ENCODE data around the gene RFC1. TPM values are rescaled to one million over a fixed set of nuclear protein-coding genes. Genes with fewer than 3 reads are reported as not detected.

Gene RFC1
- total RNA-seq, 1 experiment from 2014 or later: 65.7 TPM

DNA sequence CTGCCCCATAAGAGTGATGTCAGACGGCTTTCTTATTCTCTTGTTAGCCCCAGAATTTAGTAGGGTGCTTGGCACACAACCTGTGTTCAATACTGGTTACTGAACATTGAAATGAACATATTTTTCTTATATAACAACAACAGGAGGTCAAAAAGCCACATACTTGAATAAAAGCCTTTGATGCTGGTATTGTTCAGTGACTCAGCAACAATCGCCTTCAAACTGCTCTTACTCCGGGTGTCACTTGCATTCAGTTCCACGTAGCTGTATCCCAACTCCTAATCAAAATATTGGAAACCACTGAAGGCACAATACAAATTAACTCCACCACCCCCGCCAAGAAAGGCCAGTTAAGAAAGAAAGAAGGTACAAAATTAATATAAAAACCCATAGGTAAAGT is 61.5 kb downstream of the RFC1 start:
- peaks cover 24% of the 10 kb centered on the region for H3K36me3 ChIP-seq (ENCODE audit: low read depth)
- CTCF ChIA-PET: interaction anchor here (0.6 kb wide), 1 partner anchor 1467 kb away, joined by 3 read pairs; no protein-coding TSS in a partner anchor
- no peak overlapping the region for H3K4me2 ChIP-seq
- H3K4me3 ChIP-seq: no peak overlapping the region
- no TSS peak for BruUV-seq (replicated peaks)
- H4K20me1 ChIP-seq (ENCODE audit: insufficient read depth): no peaks in the 10 kb centered on the region
- peaks cover 4% of the 10 kb centered on the region for H3F3A ChIP-seq (ENCODE audit: insufficient read depth, low read depth)
- no peaks in the 10 kb centered on the region for H3K27me3 ChIP-seq (ENCODE audit: insufficient read depth, low read depth)
- intact Hi-C loops (cut with micrococcal nuclease; ENCODE audit: unreplicated experiment): no loop called here
- H3K79me2 ChIP-seq (ENCODE audit: low read depth): no peaks in the 10 kb centered on the region
- H3K9me2 ChIP-seq (ENCODE audit: insufficient read depth): no peaks in the 10 kb centered on the region
- peaks cover 5% of the 10 kb centered on the region; the same call in 1 of the 2 replicates for H3K4me1 ChIP-seq (replicated peaks; ENCODE audit: insufficient read depth)
- no peaks in the 10 kb centered on the region for H3K9me3 ChIP-seq (ENCODE audit: insufficient read depth, low read depth)
- no peak for TF ChIP-seq EZH2 (IDR thresholded peaks at IDR 0.05; ENCODE audit: low read depth)
- TF ChIP-seq, protein P1, sequence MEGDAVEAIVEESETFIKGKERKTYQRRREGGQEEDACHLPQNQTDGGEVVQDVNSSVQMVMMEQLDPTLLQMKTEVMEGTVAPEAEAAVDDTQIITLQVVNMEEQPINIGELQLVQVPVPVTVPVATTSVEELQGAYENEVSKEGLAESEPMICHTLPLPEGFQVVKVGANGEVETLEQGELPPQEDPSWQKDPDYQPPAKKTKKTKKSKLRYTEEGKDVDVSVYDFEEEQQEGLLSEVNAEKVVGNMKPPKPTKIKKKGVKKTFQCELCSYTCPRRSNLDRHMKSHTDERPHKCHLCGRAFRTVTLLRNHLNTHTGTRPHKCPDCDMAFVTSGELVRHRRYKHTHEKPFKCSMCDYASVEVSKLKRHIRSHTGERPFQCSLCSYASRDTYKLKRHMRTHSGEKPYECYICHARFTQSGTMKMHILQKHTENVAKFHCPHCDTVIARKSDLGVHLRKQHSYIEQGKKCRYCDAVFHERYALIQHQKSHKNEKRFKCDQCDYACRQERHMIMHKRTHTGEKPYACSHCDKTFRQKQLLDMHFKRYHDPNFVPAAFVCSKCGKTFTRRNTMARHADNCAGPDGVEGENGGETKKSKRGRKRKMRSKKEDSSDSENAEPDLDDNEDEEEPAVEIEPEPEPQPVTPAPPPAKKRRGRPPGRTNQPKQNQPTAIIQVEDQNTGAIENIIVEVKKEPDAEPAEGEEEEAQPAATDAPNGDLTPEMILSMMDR (conservative IDR thresholded peaks at IDR 0.05): no peak
- POLR2A ChIA-PET (ENCODE audit: unreplicated experiment): no interaction called here
- DNase-seq: no peak
- H2AFZ ChIP-seq: no peak overlapping the region
- H3K27ac ChIP-seq: peak overlapping the region; percentile 16; the same call in 1 of the 2 replicates

DNA sequence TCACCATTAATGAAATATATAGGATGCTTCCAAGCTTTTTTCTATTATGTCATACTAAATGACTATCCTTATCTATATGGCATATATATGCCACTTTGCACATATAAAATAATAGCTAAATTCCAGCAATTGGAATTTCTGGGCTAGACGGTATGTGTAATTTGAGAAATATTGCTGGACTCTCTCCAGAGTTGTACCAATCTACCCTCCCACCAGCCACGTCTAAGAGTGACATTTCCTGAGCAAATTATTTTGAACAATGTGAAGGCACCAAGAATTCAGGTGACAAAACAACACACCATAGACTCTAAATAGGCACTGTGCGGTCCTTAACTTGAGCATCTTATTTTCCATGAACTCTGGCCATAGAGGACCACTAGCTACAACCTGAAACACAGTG is 62.3 kb downstream of the RFC1 start:
- no peaks in the 10 kb centered on the region for H3K9me3 ChIP-seq (ENCODE audit: insufficient read depth, low read depth)
- peaks cover 19% of the 10 kb centered on the region for H3K36me3 ChIP-seq (ENCODE audit: low read depth)
- BruUV-seq (replicated peaks): no TSS peak
- no peaks in the 10 kb centered on the region for H4K20me1 ChIP-seq (ENCODE audit: insufficient read depth)
- intact Hi-C loops (cut with micrococcal nuclease; ENCODE audit: unreplicated experiment): no loop called here
- POLR2A ChIA-PET (ENCODE audit: unreplicated experiment): no interaction called here
- H3K79me2 ChIP-seq (ENCODE audit: low read depth): no peaks in the 10 kb centered on the region
- H2AFZ ChIP-seq: no peak overlapping the region
- peaks cover 4% of the 10 kb centered on the region for H3F3A ChIP-seq (ENCODE audit: insufficient read depth, low read depth)
- no peaks in the 10 kb centered on the region for H3K9me2 ChIP-seq (ENCODE audit: insufficient read depth)
- CTCF ChIA-PET: no interaction called here
- no peak overlapping the region for H3K4me3 ChIP-seq
- no peak overlapping the region for H3K4me2 ChIP-seq
- H3K27me3 ChIP-seq (ENCODE audit: insufficient read depth, low read depth): no peaks in the 10 kb centered on the region
- TF ChIP-seq EZH2 (IDR thresholded peaks at IDR 0.05; ENCODE audit: low read depth): no peak
- TF ChIP-seq, protein P1 (conservative IDR thresholded peaks at IDR 0.05): no peak
- H3K4me1 ChIP-seq (replicated peaks; ENCODE audit: insufficient read depth): peaks cover 5% of the 10 kb centered on the region; the same call in 1 of the 2 replicates
- H3K27ac ChIP-seq: peak overlapping the region; percentile 16; the same call in 1 of the 2 replicates
- DNase-seq: no peak

DNA sequence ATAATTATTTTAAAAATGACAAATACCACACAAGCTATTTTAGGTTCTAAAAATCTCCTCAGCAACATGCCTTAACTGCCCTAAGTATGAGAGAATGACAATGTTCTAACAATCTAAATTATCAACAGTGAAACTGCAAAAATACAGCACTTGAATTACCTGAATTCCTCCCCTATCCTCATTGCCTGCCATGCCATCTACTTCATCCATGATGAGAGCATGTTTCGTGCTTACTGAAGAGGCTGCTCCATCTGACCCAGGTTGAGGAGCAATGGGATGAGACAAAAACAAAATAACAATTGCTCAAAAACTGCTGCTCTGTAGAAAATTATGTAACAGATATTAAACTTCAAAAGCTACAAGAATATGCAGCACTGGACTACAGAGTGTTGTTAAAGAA is 63.3 kb downstream of the RFC1 start:
- TF ChIP-seq EZH2 (IDR thresholded peaks at IDR 0.05; ENCODE audit: low read depth): no peak
- TF ChIP-seq, protein P1 (conservative IDR thresholded peaks at IDR 0.05): no peak
- H2AFZ ChIP-seq: no peak overlapping the region
- H3K27ac ChIP-seq: no peak overlapping the region
- peaks cover 5% of the 10 kb centered on the region; the same call in 1 of the 2 replicates for H3K4me1 ChIP-seq (replicated peaks; ENCODE audit: insufficient read depth)
- no peaks in the 10 kb centered on the region for H3K79me2 ChIP-seq (ENCODE audit: low read depth)
- no peaks in the 10 kb centered on the region for H3K9me3 ChIP-seq (ENCODE audit: insufficient read depth, low read depth)
- no peak overlapping the region for H3K4me3 ChIP-seq
- no peaks in the 10 kb centered on the region for H3K9me2 ChIP-seq (ENCODE audit: insufficient read depth)
- H3K36me3 ChIP-seq (ENCODE audit: low read depth): peaks cover 19% of the 10 kb centered on the region
- H3K27me3 ChIP-seq (ENCODE audit: insufficient read depth, low read depth): no peaks in the 10 kb centered on the region
- POLR2A ChIA-PET (ENCODE audit: unreplicated experiment): no interaction called here
- DNase-seq: no peak
- peaks cover 4% of the 10 kb centered on the region for H3F3A ChIP-seq (ENCODE audit: insufficient read depth, low read depth)
- H3K4me2 ChIP-seq: no peak overlapping the region
- BruUV-seq (replicated peaks): no TSS peak
- intact Hi-C loops (cut with micrococcal nuclease; ENCODE audit: unreplicated experiment): no loop called here
- no peaks in the 10 kb centered on the region for H4K20me1 ChIP-seq (ENCODE audit: insufficient read depth)
- CTCF ChIA-PET: no interaction called here
